ACHN (cell line): ENCODE data around the gene ZNF609.

Source experiments
- DNase-seq: peaks from one replicate; pipeline ENCODE4 v3.0.0-alpha.2; 2015
- in situ Hi-C: cut with HindIII; loops from 2 replicates; pipeline ENCODE4 v1.10.0; 2017; ENCODE audit warnings: low sequenced_read_pairs, low pct_ligation_motif_present, low pct_unique_long_range_greater_than_20kb

Gene ZNF609

DNA sequence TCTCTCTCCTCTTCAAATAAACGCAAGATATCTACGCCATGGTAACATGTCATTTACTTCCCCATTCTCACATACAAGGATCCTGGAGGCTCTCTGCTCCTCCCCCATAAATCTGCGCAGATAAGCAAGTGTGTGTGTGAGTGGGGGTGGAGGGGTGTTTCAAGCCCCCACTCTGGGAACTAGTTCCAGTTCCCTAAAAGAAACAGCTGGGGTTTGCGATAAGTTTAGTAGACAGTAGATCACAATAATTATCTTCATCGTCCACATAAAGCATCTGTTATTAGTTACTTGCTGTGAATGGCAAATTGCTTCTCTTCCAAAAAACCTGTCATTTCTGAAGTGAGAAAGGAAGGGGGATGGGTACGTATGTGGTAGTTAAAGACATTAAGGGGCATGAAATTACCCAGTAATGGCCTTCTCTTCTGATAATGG is 235.2 kb downstream of the ZNF609 start:
- no peak for DNase-seq
- in situ Hi-C loops: no loop called here

DNA sequence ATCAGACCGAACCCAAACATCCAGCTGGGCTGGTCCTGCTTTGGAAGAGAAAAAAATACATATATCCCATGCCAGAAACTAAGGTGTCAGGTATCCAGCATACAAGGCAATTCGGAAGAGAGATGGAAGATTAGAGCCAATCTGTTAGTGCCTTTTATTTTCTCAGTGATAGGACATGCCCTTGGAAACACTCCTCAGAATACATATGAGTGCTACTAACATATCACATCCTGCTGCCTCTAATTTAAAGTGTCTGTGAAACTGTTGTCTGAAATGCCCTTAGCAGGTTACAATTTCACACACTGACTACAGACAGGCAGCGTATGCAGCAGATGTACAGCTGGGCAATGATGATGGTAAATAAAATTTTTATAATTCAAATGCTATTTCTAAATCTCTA is 236.1 kb downstream of the ZNF609 start:
- no peak for DNase-seq
- in situ Hi-C loops: no loop called here

DNA sequence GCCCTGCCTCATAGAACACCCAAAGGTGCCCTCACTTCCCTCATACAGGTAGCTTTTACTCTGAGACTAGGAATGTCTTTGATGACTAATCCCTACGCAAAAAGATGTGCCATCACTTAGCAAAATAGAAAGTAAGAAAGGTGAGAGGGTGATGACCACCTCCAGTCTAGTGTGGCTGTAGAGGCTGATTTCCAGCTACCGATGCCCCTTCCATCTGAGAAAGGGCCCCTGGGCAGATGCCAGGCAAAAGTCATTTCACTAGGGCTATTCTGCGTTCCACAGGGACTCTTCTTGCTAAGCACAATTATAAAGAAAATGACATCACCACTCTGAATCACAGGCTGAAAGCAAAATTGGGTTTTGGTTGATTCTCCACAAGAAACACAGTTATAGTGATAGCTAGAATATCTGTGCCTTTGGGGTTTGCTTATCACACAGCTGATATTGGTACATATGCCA is 237.6 kb downstream of the ZNF609 start:
- no peak for DNase-seq
- in situ Hi-C loops: no loop called here

DNA sequence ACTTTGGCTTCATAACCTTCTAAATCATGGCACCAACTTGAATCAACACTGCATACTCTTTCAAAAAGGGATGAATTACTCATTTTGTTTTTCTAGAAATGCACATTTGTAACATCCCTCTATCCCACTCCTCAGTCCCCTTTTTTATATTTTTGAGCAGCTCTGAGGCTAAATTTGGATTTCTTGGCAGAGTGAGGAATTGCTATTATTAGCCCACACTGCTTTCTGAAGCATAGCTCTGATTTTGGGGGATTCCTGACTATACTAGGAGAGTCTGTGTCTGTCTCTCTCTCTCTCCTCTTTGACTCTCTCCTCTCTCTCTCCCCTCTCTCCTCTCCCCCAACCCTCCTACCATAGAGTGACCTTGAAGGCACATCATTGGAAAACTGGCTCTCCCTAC is 238.4 kb downstream of the ZNF609 start:
- in situ Hi-C loops: no loop called here
- DNase-seq: no peak

DNA sequence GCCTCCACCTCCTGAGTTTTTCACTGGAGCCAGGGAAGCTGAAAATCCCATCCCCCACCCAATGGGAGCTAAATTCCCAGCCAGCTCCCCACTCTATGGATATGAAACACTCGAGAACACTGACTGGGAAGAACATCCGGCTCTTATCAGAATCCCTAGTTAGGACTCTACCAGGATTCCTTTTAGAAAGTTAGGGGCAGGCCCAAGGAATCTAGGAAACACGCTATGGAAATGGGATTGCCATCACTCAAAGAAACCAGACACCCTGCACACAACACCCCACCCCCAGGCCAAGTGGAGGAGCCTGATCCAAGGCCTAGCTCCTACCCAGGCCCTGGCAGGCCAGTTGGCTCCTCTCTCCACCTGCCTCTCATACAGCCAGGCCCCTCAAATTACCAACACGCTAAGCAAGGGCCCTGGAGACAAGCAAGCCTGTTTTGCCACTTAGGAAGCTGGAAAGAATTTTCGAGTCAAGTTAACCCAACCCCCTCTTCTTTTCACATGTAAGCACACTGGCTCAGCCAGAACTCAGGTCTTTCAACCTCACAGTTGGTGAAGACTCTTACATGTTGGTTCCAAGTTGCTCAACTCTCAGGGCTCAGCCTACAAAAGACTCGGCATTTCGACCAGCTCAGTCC is 239.5 kb downstream of the ZNF609 start:
- no peak for DNase-seq

DNA sequence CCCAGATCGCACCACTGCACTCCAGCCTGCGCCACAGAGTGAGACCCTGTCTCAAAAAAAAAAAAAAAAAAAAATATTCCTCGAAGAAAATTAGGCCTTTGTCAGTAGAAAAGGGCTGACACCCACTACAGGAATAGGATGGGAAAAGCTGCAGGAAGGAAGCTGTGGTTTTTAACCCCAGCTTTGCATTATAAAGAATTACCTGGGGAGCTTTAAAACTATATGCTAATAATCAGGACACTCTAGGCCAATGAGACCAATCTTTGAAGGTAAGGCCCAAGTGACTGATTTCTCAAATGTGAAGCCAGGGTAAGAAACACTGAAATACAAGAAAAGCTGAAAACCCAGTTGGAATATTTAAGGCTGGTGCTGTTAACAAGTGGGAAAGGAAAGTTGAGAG is 240.7 kb downstream of the ZNF609 start:
- in situ Hi-C loops: no loop called here
- no peak for DNase-seq

More for the DNA sequence above, 239.5 kb downstream of the ZNF609 start:
- in situ Hi-C loops: no loop called here

DNA sequence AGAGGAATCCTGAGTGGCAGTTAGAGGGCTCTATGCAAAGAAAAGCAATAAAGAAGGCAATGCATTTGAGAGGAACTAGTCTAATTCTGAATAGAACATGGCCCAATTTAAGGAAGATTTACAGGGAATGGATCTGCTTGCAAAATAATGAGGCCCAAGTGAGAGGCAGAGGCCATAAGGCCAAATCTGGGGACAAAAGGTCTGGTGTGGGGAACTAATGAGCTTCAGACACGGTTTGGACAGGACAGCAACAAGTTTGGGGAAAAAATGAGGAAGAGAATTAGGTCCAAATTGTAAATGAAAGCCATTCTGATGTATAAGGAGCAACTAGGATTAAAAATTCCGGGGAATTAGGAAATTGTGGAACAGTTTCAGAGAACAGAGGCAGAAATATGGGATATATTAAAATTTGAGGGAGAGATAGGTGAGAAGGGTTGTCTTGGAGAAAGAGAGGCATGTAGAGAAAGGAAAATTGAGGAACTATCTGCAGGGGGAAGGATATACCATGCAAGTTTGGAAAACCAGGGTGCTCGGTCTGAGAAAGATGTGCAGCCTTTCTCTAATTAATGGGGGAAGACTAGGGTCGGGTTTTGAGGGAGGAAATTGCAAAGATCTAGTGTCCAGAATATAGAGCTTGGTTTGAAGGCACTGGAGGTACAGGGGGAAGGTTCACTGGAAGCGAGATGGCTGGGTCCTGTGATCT is 241.3 kb downstream of the ZNF609 start:
- in situ Hi-C loops: no loop called here
- DNase-seq: no peak

DNA sequence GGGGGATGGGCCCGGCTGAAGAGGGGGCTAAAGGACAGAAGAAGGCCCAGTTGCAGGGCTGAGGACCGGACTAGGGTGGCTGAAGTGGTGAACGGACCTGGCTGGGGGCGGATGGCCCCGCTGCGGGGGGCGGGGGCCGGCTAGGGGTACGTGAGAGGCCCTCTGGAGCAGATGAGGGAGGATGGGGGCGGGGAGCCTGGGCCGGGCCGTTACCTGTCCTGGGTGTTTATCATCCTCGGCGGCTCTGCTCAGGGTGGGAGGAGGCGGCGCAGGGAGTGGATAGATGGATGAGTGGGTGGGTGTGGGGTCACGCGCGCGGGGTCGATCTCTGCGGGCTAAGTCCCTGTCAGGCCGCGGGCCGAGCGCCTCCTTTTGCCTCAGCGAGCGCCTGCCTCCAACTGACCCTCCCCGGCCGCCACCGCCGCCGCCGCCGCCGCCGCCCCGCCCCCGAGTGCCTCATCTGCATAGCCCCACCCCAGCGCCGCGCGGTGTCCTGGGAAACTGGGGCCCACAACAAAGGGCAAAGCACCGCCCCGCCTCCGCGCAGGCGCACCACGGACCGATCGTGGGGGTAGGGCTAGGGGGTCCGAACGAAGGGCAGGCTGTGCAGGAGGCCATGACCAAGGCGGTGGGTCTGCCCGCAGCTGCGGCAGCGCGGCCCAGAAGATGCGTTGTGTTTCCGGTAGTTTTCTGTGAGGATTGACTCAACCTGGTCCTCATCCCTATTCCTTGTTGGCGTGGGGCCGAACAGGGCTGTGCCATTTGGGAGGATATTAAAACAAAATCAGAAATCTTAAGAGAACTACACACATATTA is 242.6 kb downstream of the ZNF609 start:
- peak; percentile 82 for DNase-seq
- in situ Hi-C loops: no loop called here

DNA sequence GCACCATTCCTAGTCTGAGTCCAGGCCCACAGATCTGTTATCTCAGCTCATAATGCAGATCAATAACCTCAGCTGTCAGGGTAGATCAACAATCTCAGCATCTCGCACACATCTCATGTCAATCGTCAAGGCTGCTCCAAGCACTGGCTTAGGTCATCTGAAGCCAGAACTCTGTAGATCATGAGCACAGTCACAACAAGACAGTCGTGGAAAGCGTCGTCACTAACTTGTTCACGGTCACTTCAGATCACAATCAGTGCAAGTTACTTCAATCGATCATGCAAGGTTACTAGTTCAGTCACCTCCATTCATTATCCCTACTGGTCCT is 243.2 kb downstream of the ZNF609 start:
- DNase-seq: no peak
- in situ Hi-C loops: no loop called here

DNA sequence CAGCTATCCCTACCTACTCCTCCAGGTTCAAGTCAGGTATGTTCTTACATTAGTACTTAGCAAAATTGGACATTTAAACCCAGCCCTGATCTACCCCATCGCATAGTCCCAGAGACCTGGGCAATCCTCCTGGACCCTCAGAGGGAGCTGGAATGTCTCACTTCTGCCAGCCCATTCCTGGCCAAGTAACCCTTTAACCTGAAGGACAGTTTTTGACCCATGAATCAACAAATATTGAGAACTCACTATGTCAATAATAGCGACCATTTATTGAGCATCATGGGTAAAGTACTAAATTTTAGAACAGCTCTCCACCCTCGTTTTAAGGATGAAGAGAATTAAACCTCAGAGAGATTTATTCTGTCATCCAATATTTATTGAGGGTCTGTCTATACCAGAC is 244.6 kb downstream of the ZNF609 start:
- DNase-seq: no peak
- in situ Hi-C loops: no loop called here

DNA sequence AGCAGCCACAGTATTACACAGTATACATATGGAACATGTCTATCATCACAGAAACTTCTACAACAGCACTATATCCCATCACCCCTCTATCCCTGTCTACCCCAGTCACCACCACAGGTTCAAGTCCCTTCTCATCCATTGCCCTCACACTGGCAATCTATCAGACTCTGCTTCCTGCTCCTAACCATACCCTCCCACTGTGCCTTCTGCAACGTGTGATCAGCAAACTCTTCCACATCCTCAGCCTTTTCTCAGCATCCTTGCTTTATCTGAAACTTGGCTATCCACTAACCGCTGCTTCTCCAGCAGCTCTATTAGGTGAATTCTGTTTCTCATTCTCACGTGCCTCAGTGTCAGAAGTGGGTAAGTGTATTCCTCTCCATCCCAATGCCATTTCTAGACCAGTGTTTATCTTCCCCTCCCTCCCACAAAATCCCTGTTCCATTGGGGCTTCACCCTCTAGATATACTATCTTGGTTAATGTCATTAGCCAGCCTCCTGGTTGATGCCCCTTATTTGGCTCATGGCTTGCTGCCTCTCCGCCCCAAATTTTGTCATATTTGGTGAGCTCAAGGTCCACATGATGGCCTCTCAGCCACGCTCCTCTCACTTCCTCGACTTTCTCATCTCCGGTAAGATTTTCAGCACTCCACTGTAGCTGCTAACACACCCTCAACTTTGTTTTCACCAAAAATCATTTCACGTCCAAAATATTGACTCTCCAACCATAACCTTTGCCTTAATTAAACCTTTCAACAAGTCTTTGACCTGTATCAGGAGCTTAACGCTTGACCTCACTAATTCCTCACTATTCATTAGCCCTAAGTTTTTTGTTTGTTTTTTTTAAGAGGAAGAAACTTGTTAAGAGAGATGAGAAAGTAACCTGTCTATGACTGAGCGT is 245.9 kb downstream of the ZNF609 start:
- no peak for DNase-seq
- in situ Hi-C loops: no loop called here

DNA sequence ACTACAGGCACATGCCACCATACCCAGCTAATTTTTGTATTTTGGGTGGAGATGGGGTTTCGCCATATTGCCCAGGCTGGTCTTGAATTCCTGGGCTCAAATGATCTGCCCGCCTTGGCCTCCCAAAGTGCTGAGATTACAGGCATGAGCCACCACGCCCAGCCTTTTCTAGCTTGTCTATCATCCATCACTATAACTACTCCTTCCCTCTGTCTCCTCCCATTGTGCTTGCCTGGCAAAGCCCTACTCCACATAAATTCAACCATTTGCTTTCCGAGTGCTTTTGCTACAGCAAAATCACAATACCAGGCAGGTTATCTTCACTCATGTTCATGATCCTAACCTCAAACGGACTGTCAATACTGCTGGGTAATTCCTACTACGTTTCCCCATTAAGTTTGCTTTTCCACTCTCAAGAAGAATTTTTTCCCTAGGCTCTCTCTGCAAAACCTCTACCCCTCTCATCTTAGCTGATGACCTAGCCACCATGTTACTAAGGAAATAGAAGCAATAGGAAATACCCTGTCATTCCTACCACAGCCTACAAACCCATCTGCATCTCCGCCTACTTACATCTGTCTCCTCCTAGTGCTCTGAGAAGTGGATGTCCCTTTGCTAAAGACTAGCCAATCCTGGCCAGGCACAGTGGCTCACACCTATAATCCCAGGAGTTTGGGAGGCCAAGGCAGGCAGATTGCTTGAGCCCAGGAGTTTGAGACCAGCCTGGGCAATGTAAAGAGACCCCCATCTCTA is 250.5 kb downstream of the ZNF609 start:
- in situ Hi-C loops: no loop called here
- no peak for DNase-seq

DNA sequence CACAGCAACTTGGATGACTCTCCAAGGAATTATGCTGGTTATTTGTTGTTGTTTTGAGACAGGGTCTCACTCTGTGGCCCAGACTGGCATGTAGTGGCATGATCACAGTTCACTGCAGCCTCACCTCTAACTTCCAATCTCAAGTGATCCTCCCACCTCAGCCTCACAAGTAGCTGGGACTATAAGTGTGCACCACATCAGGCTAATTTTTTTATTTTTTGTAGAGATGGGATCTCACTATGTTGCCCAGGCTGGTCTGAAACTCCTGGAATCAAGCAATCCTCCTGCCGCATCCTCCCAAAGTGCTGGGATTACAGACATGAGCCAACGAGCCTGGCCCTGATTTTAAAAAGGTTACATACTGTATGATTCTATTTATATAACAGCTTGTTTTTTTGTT is 252.0 kb downstream of the ZNF609 start:
- in situ Hi-C loops: no loop called here

DNA sequence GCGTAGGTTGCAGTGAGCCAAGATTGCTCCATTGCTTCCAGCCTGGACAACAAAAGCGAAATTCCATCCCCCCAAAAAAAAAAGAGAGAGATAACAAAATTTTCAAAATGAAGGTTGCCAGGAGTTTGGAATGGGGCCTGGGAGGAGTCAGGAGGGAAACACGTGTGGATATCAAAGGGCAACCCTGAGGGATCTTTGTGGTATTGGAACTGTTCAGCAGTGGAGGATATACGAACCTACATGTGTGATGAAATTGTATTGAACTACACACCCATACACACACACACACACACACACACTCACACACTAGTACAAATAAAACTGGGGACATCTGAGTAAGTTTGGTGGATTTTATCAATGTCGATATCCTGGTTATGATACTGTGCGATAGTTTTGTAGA is 253.2 kb downstream of the ZNF609 start:
- no peak for DNase-seq
- in situ Hi-C loops: no loop called here

More for the DNA sequence above, 252.0 kb downstream of the ZNF609 start:
- DNase-seq: no peak

DNA sequence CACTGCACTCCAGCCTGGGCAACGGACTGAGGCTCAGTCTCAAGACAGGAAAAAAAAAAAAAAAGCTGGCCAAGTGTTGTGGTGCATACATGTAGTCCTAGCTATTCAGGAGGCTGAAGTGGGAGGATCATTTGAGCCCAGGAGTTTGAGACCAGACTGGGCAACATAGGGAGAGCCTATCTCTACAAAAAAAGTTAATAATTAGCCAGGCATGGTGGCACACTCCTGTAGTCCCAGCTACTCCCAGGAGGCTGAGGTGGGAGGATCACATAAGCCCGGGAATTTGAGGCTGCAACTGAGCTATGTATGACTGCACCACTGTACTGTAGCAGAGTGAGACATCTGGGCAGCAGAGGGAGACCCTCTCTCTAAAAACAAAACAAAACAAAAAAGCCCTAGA is 256.1 kb downstream of the ZNF609 start:
- in situ Hi-C loops: no loop called here
- no peak for DNase-seq

DNA sequence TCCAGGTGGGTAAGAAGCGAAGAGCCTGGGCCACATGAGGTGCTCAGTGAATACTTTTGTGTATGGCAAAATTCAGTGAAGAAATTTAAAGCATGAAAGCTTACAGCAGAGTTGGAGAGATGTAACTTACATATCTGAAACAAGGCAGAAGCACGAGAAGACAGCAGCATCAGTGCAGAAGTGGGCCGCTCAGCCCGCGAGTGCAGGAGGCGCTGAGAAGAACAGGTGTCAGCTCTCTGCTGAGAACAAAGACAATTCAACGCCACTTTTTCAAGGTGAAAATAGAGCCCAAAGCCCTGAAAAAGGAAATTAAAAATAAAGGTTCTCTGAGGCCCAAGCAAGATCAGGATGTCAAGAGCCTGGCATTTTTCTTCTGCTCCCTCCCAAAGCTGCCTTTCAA is 256.8 kb downstream of the ZNF609 start:
- DNase-seq: no peak
- in situ Hi-C loops: no loop called here

DNA sequence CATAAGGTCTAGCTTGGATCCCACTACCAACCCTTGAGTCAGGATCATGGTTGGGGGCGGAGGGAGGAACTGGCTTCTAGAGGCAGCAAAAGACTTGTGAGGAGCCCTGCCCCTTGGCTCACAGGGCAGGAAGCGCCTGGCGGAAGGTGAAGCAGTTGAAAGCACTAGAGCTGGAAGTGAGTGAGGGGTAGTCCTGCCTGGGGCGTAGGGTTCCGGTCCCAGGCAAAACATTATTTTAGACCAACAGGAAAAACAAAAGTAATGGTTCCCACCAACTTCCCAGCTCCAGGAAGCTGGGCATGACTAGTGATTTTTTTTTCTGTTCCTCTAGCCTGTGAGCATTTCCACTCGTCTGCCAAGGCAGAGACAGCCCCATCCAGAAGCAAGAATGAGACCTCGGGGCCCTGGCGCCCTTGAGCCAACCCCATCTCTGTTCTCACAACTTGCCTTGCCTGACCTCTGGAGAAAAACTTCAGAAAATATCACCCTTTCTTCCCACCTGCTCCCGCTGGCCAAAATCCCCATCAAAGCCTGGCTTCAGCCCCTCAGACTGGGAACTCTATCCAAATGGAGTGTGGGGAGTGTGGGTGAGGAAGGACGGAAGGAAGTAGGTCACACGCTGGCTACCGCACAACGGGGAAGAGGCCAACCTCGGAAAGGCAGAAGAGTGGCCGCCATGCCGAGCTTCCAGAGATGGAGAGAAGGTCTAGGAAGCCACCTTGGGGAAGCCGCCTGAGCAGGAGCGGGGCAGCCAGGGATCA is 257.5 kb downstream of the ZNF609 start:
- in situ Hi-C loops: no loop called here
- DNase-seq: no peak
